GM21423 (cell line): ENCODE data around the gene LSM14B.

ENCODE experiments used
- ATAC-seq: cut with Tn5 transposase; IDR thresholded peaks from one replicate; pipeline ENCODE4 v1.9.1; 2021; ENCODE audit warnings: mild to moderate bottlenecking, moderate library complexity; ENCODE audit not compliant: unreplicated experiment

LSM14B gene

GRCh38 chr20:62160876-62161275 is 38.6 kb downstream of the LSM14B start:
- ATAC-seq, result no peak

- ATAC-seq, result no peak
These were observed 39.1 kb downstream of the LSM14B start for GRCh38 chr20:62161347-62161746.

GRCh38 chr20:62162765-62163484 is 40.6 kb downstream of the LSM14B start:
- ATAC-seq, result no peak

- no peak for ATAC-seq
These were observed 41.2 kb downstream of the LSM14B start for GRCh38 chr20:62163485-62163865.

- no peak for ATAC-seq
These were observed 41.9 kb downstream of the LSM14B start for GRCh38 chr20:62163986-62164762.

- ATAC-seq, result no peak
These were observed 42.8 kb downstream of the LSM14B start for GRCh38 chr20:62164879-62165761.

- ATAC-seq, result no peak
These were observed 43.6 kb downstream of the LSM14B start for GRCh38 chr20:62165762-62166399.

GRCh38 chr20:62167474-62167873 is 45.2 kb downstream of the LSM14B start:
- no peak for ATAC-seq

- no peak for ATAC-seq
These were observed 45.8 kb downstream of the LSM14B start for GRCh38 chr20:62168061-62168460.

GRCh38 chr20:62168890-62169435 is 46.7 kb downstream of the LSM14B start:
- no peak for ATAC-seq

GRCh38 chr20:62170536-62170935 is 48.3 kb downstream of the LSM14B start:
- no peak for ATAC-seq

GRCh38 chr20:62171245-62171644 is 49.0 kb downstream of the LSM14B start:
- no peak for ATAC-seq

GRCh38 chr20:62172666-62173065 is 50.4 kb downstream of the LSM14B start:
- ATAC-seq, result no peak

GRCh38 chr20:62174021-62174804 is 51.9 kb downstream of the LSM14B start:
- no peak for ATAC-seq

GRCh38 chr20:62174870-62175624 is 52.8 kb downstream of the LSM14B start:
- no peak for ATAC-seq

- no peak for ATAC-seq
These were observed 53.4 kb downstream of the LSM14B start for GRCh38 chr20:62175711-62176110.

- no peak for ATAC-seq
These were observed 54.6 kb downstream of the LSM14B start for GRCh38 chr20:62176866-62177265.

- ATAC-seq, result no peak
These were observed 55.0 kb downstream of the LSM14B start for GRCh38 chr20:62177307-62177706.
